H9 (cell line): ENCODE measurements around the gene EFHD2. TPM values are rescaled to one million over a fixed set of nuclear protein-coding genes. Genes with fewer than 3 reads are reported as not detected.
"Not testable (repeated sequence)": the region's sequence is repeated elsewhere in the genome, so short reads cannot be mapped to it uniquely, and the experiment has no call there.

Experiments used
- DNase-seq: peaks from one replicate; pipeline ENCODE4 v3.0.0-alpha.2; 2017
- H2AFZ ChIP-seq: one replicate; pipeline ENCODE4 v1.6.1; 2013; ENCODE audit warnings: mild to moderate bottlenecking, low read length, control low read depth, moderate library complexity
- H2AK5ac ChIP-seq: 2 replicates; pipeline ENCODE4 v1.6.1; 2013; ENCODE audit warnings: low read length, control low read depth, mixed read lengths; ENCODE audit not compliant: insufficient read length
- H2BK120ac ChIP-seq: one replicate; pipeline ENCODE4 v1.6.1; 2013; ENCODE audit warnings: low read depth, mild to moderate bottlenecking, low read length, control low read depth, inconsistent platforms; ENCODE audit not compliant: poor library complexity, severe bottlenecking
- H2BK12ac ChIP-seq: 2 replicates; pipeline ENCODE4 v1.6.1; 2013; ENCODE audit warnings: low read length, control low read depth, mixed read lengths, low read depth; ENCODE audit not compliant: insufficient read length
- H2BK15ac ChIP-seq: 2 replicates; pipeline ENCODE4 v1.6.1; 2013; ENCODE audit warnings: low read depth, low read length, control low read depth
- H2BK20ac ChIP-seq: one replicate; pipeline ENCODE4 v1.6.1; 2013; ENCODE audit warnings: low read depth, mild to moderate bottlenecking, low read length, control low read depth, inconsistent platforms; ENCODE audit not compliant: poor library complexity, severe bottlenecking
- H2BK5ac ChIP-seq: 2 replicates; pipeline ENCODE4 v1.6.1; 2013; ENCODE audit warnings: low read length, control low read depth, mixed read lengths; ENCODE audit not compliant: insufficient read length
- H3K14ac ChIP-seq: 2 replicates; pipeline ENCODE4 v1.6.1; 2013; ENCODE audit warnings: low read length, control low read depth; ENCODE audit not compliant: insufficient read depth
- H3K18ac ChIP-seq: 2 replicates; pipeline ENCODE4 v1.6.1; 2013; ENCODE audit warnings: low read depth, mild to moderate bottlenecking, mixed read lengths, low read length, control low read depth; ENCODE audit not compliant: insufficient read length
- H3K23ac ChIP-seq: 2 replicates; pipeline ENCODE4 v1.6.1; 2013; ENCODE audit warnings: low read length, control low read depth, mixed read lengths, low read depth; ENCODE audit not compliant: insufficient read length
- H3K23me2 ChIP-seq: 2 replicates; pipeline ENCODE4 v1.6.1; 2013; ENCODE audit warnings: low read depth, mild to moderate bottlenecking, mixed read lengths, low read length, control low read depth; ENCODE audit not compliant: insufficient read length, poor library complexity, severe bottlenecking
- H3K27ac ChIP-seq: 2 replicates; pipeline ENCODE4 v1.5.1; 2013; ENCODE audit warnings: low read length, control low read depth, mixed read lengths, low read depth; ENCODE audit not compliant: insufficient read length
- H3K27me3 ChIP-seq: 2 replicates; pipeline ENCODE4 v1.6.1; 2013; ENCODE audit warnings: low read length, control low read depth, inconsistent platforms; ENCODE audit not compliant: insufficient read depth
- H3K4ac ChIP-seq: 2 replicates; pipeline ENCODE4 v1.6.1; 2013; ENCODE audit warnings: low read depth, mild to moderate bottlenecking, control low read depth, inconsistent platforms, low read length, moderate library complexity
- H3K4me1 ChIP-seq: 2 replicates; pipeline ENCODE4 v1.6.1; 2013; ENCODE audit warnings: low read length, control low read depth, inconsistent platforms; ENCODE audit not compliant: insufficient read depth
- H3K4me2 ChIP-seq: 2 replicates; pipeline ENCODE4 v1.6.1; 2013; ENCODE audit warnings: low read length, control low read depth, mixed read lengths; ENCODE audit not compliant: insufficient read length, insufficient read depth
- H3K56ac ChIP-seq: 2 replicates; pipeline ENCODE4 v1.6.1; 2013; ENCODE audit warnings: low read depth, mild to moderate bottlenecking, mixed read lengths, low read length, control low read depth; ENCODE audit not compliant: insufficient read length
- H3K79me1 ChIP-seq: 2 replicates; pipeline ENCODE4 v1.6.1; 2013; ENCODE audit warnings: low read depth, mild to moderate bottlenecking, moderate library complexity, low read length, control low read depth, inconsistent platforms; ENCODE audit not compliant: insufficient read depth, poor library complexity, severe bottlenecking
- H3K79me2 ChIP-seq: 2 replicates; pipeline ENCODE4 v1.6.1; 2013; ENCODE audit warnings: low read length, control low read depth, inconsistent platforms; ENCODE audit not compliant: insufficient read depth
- H3K9ac ChIP-seq: 2 replicates; pipeline ENCODE4 v1.6.1; 2013; ENCODE audit warnings: low read length, control low read depth, mixed read lengths; ENCODE audit not compliant: insufficient read length; ENCODE audit errors: extremely low read depth
- H3K9me3 ChIP-seq: one replicate; pipeline ENCODE4 v1.6.1; 2013; ENCODE audit warnings: low read depth, low read length, inconsistent platforms; ENCODE audit not compliant: control insufficient read depth
- H3T11ph ChIP-seq: one replicate; pipeline ENCODE4 v1.6.1; 2013; ENCODE audit warnings: mild to moderate bottlenecking, low read length, control low read depth, inconsistent platforms
- H4K20me1 ChIP-seq: one replicate; pipeline ENCODE4 v1.6.1; 2013; ENCODE audit not compliant: control insufficient read depth, insufficient read length, insufficient read depth
- H4K5ac ChIP-seq: 2 replicates; pipeline ENCODE4 v1.6.1; 2013; ENCODE audit warnings: low read depth, mild to moderate bottlenecking, mixed read lengths, low read length, control low read depth; ENCODE audit not compliant: insufficient read length
- H4K8ac ChIP-seq: replicated peaks from 2 replicates; pipeline ENCODE4 v1.6.1; 2013; ENCODE audit warnings: low read length, control low read depth, mixed read lengths, low read depth; ENCODE audit not compliant: insufficient read length
- H4K91ac ChIP-seq: 2 replicates; pipeline ENCODE4 v1.6.1; 2013; ENCODE audit warnings: low read depth, mild to moderate bottlenecking, moderate library complexity, mixed read lengths, low read length, control low read depth; ENCODE audit not compliant: insufficient read length
- H3K27ac Mint-ChIP-seq, 3 experiments: 2 replicates in 2 of 3; 3 replicates in 1 of 3; pipeline ENCODE4 v1.8.0; 2020 to 2021; ENCODE audit warnings: mixed read lengths in 3 of 3, mild to moderate bottlenecking in 1 of 3, moderate library complexity in 1 of 3
- H3K27me3 Mint-ChIP-seq: 2 replicates; pipeline ENCODE4 v1.8.0; 2021; ENCODE audit warnings: low read depth, mild to moderate bottlenecking, moderate library complexity, mixed read lengths
- H3K36me3 Mint-ChIP-seq, 3 experiments: 2 replicates in 2 of 3; 3 replicates in 1 of 3; pipeline ENCODE4 v1.8.0; 2020 to 2021; ENCODE audit warnings: low read depth in 3 of 3, mixed read lengths in 3 of 3; ENCODE audit not compliant: insufficient read depth in 1 of 3
- H3K4me1 Mint-ChIP-seq, 2 experiments: 2 replicates each; pipeline ENCODE4 v1.8.0; 2020; ENCODE audit warnings: mixed read lengths in 2 of 2
- H3K4me3 Mint-ChIP-seq, 2 experiments: 2 replicates in 1 of 2; 3 replicates in 1 of 2; pipeline ENCODE4 v1.8.0; 2020 to 2021; ENCODE audit warnings: mild to moderate bottlenecking in 2 of 2, mixed read lengths in 2 of 2, moderate library complexity in 1 of 2
- H3K9me3 Mint-ChIP-seq, 2 experiments: 2 replicates in 1 of 2; 3 replicates in 1 of 2; pipeline ENCODE4 v1.8.0; 2020; ENCODE audit warnings: mild to moderate bottlenecking in 2 of 2, mixed read lengths in 2 of 2, moderate library complexity in 1 of 2
- CTCF ChIP-seq: fragments of 200-600 bp; sonication (generic); conservative IDR thresholded peaks from 3 replicates; pipeline ENCODE4 v1.8.0; 2021; ENCODE audit warnings: antibody characterized with exemption, mild to moderate bottlenecking
- WGBS: extraction: QIAGEN DNeasy Blood & Tissue Kit; methylation state at CpG from one replicate; pipeline ENCODE4 v1.1.7; 2013; ENCODE audit warnings: missing lambda C conversion rate, low lambda C conversion rate, mixed read lengths; ENCODE audit not compliant: insufficient read length; ENCODE audit errors: extremely low coverage; 5-methylcytosine and 5-hydroxymethylcytosine counted together
- total RNA-seq: library from RNA; stranded (reverse); gene quantifications from 2 replicates; pipeline ENCODE4 v1.2.1, GENCODE V29; 2021

Gene EFHD2
- total RNA-seq, 1 experiment from 2014 or later: 16.5 TPM

- no peak overlapping the region for H2BK5ac ChIP-seq
- no peak overlapping the region for H3K56ac ChIP-seq
- H4K20me1 ChIP-seq: no peaks in the 10 kb centered on the region
- H3K9me3 ChIP-seq: no peaks in the 10 kb centered on the region
- Mint-ChIP-seq H3K9me3 (no peaks in the 10 kb centered on the region), H3K4me3 (no peak overlapping the region), H3K27ac (peak overlapping the region in 1 of 3 experiments; percentile 62; a peak in 1 of 7 replicates), H3K36me3 (peaks cover 0 to 4% (median 3%) of the 10 kb centered on the region in 3 experiments; a peak in 4 of 7 replicates), H3K27me3 (no peaks in the 10 kb centered on the region), H3K4me1 (peaks cover 11 to 15% of the 10 kb centered on the region in 2 experiments)
- H4K8ac ChIP-seq: no peak overlapping the region
- no peak overlapping the region for H3K27ac ChIP-seq
- no peak for TF ChIP-seq CTCF
- no peak overlapping the region for H3K18ac ChIP-seq
- no peak overlapping the region for H2AFZ ChIP-seq
- no peak overlapping the region for H2BK20ac ChIP-seq
- no peaks in the 10 kb centered on the region for H3K23me2 ChIP-seq
- no peak overlapping the region for H2BK120ac ChIP-seq
- DNase-seq: no peak
- no peak overlapping the region for H3K9ac ChIP-seq
- no peaks in the 10 kb centered on the region for H3K27me3 ChIP-seq
- no peaks in the 10 kb centered on the region for H3K79me1 ChIP-seq
- H3K79me2 ChIP-seq: no peaks in the 10 kb centered on the region
- H3K4ac ChIP-seq: no peak overlapping the region
- no peaks in the 10 kb centered on the region for H3K4me1 ChIP-seq
- no peak overlapping the region for H4K5ac ChIP-seq
- H2BK15ac ChIP-seq: no peak overlapping the region
- no peak overlapping the region for H3K4me2 ChIP-seq
- no peak overlapping the region for H3T11ph ChIP-seq
- no peak overlapping the region for H4K91ac ChIP-seq
- no peak overlapping the region for H3K14ac ChIP-seq
- WGBS: no CpG with 5 or more reads among the region's 6 CpGs
- no peak overlapping the region for H3K23ac ChIP-seq
- no peak overlapping the region for H2AK5ac ChIP-seq
- no peak overlapping the region for H2BK12ac ChIP-seq
Measured at GRCh38 chr1:15427280-15427666, 17.6 kb downstream of the EFHD2 start.

GRCh38 chr1:15428252-15428651 is 18.6 kb downstream of the EFHD2 start:
- H2BK5ac ChIP-seq, H2BK20ac ChIP-seq, H4K20me1 ChIP-seq, H3K27me3 Mint-ChIP-seq, H3K18ac ChIP-seq, H3K4me3 Mint-ChIP-seq, H3K23me2 ChIP-seq, H2AK5ac ChIP-seq, DNase-seq, H3K9ac ChIP-seq, H3K9me3 Mint-ChIP-seq, H3K23ac ChIP-seq, H3K36me3 Mint-ChIP-seq, H2AFZ ChIP-seq, H3K4me2 ChIP-seq, H3K4ac ChIP-seq, H3K79me2 ChIP-seq, H4K8ac ChIP-seq, H2BK120ac ChIP-seq, H3K56ac ChIP-seq, H4K91ac ChIP-seq, H2BK12ac ChIP-seq, H3K14ac ChIP-seq, H3K79me1 ChIP-seq, H2BK15ac ChIP-seq, H4K5ac ChIP-seq, H3K27ac ChIP-seq, H3T11ph ChIP-seq, H3K4me1 ChIP-seq, H3K9me3 ChIP-seq, H3K27me3 ChIP-seq: not testable (repeated sequence)
- no CpG with 5 or more reads among the region's 11 CpGs for whole genome bisulfite sequencing
- Mint-ChIP-seq H3K4me1 (peaks cover 14 to 23% of the 10 kb centered on the region in 2 experiments), H3K27ac (peak overlapping the region in 1 of 3 experiments; percentile 70; a peak in 1 of 7 replicates)
